Activated CD8-positive, alpha-beta memory T cell treated with anti-CD3 and anti-CD28 coated beads, Interleukin-2, amount 50 U/mL, for 1 hour (primary cell): ENCODE measurements around the gene SLC29A2.
A peak's percentile ranks its signal among the peaks of the same experiment; 100 is the strongest.

Experiments
- DNase-seq: peaks from one replicate; pipeline ENCODE4 v3.0.0-alpha.2; 2020; ENCODE audit errors: extremely low read depth

The SLC29A2 gene

GRCh38 chr11:66347425-66348276 is 23.9 kb downstream of the SLC29A2 start, which contains the start of gene B4GAT1:
Gene B4GAT1, minus strand, starts transcription at chr11:66347629. Its CDS starts 84 bp downstream, at chr11:66347545.
- peak; percentile 60 for DNase-seq

GRCh38 chr11:66346476-66347424 is 24.8 kb downstream of the SLC29A2 start:
- no peak for DNase-seq

- no peak for DNase-seq
These were observed 26.3 kb downstream of the SLC29A2 start for GRCh38 chr11:66345316-66345649.

GRCh38 chr11:66344550-66345315 is 26.8 kb downstream of the SLC29A2 start, which contains the start of gene BRMS1:
Gene BRMS1, minus strand, starts transcription at chr11:66345104. Its CDS starts 2,870 bp downstream, at chr11:66342234.
- DNase-seq, result peak; percentile 93

GRCh38 chr11:66343176-66343575 is 28.4 kb downstream of the SLC29A2 start:
- no peak for DNase-seq

- DNase-seq, result no peak
These were observed 29.9 kb downstream of the SLC29A2 start for GRCh38 chr11:66341502-66342126.

GRCh38 chr11:66340596-66341501 is 30.7 kb downstream of the SLC29A2 start:
- no peak for DNase-seq

GRCh38 chr11:66339686-66340483 is 31.7 kb downstream of the SLC29A2 start:
- no peak for DNase-seq

- DNase-seq, result no peak
These were observed 32.3 kb downstream of the SLC29A2 start for GRCh38 chr11:66339162-66339675.

GRCh38 chr11:66338276-66339161 is 33.0 kb downstream of the SLC29A2 start:
- DNase-seq, result no peak

GRCh38 chr11:66337103-66337899 is 34.3 kb downstream of the SLC29A2 start:
- no peak for DNase-seq

- no peak for DNase-seq
These were observed 35.1 kb downstream of the SLC29A2 start, which contains the start of gene RIN1 for GRCh38 chr11:66336234-66337102. Gene RIN1, minus strand, starts transcription at chr11:66336434. Its CDS starts 32 bp downstream, at chr11:66336402.

GRCh38 chr11:66335531-66336233 is 35.9 kb downstream of the SLC29A2 start:
- DNase-seq, result no peak

- no peak for DNase-seq
These were observed 36.7 kb downstream of the SLC29A2 start for GRCh38 chr11:66334605-66335442.
